ENCODE results near the gene TREM2. TPM values are rescaled to one million over a fixed set of nuclear protein-coding genes. Genes with fewer than 3 reads are reported as not detected.
A peak's percentile ranks its signal among the peaks of the same experiment; 100 is the strongest.

TREM2 gene
- total RNA-seq, 1 donor from 2014 or later: 0.59 TPM

GRCh38 chr6:41186031-41186562 lies 23.2 kb upstream of the TREM2 start:
- DNase-seq: peak; percentile 35
- intact Hi-C loops (cut with micrococcal nuclease): no loop called here
- peak; percentile 25 for ATAC-seq

DNA sequence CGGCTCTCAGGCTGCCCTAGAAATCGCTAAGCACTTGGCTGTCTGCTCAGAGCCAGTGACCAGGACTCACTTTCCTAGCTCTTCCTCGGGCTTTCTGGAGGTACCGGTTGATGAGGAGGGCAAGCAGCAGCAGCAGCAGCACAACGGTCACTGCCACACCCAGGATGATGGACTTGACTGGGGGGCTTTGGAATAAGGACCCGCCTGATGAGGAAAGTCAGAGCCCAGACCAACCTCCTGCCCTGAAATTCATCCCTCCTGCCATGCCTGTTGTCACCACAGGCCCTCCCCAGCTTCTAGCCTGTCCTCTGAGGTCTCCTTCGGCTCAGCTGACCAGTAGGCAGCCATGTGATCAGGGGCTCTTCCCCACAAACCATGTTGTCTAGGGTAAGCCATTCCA lies 21.8 kb upstream of the TREM2 start:
- intact Hi-C loops (cut with micrococcal nuclease): no loop called here
- ATAC-seq (no peak), DNase-seq (no peak)

- peak; percentile 73 for ATAC-seq
- no peak for DNase-seq
- intact Hi-C loops (cut with micrococcal nuclease): no loop called here
Measured at GRCh38 chr6:41182069-41183034, 19.4 kb upstream of the TREM2 start.

DNA sequence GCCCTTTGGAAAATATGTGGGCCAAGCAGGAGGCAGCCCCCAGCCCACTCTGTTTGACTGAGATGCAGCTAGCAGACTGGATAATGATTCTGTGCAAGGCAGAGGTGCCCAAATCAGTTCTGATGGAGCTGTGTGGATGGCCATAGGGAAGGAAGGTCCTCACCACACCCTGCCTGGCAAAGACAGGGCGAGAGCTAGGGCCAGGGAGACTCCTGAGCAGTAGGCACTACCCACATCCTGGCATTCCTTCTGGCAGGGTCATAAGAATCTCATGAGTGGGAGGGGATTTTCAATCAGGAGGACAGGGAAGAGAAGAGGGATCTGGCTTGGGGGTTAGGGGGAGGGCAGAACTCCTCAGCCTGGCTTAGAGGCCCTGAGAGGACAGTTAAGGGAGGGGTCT lies 18.6 kb upstream of the TREM2 start:
- intact Hi-C loops (cut with micrococcal nuclease): no loop called here
- DNase-seq (no peak), ATAC-seq (no peak)

- DNase-seq (no peak), ATAC-seq (no peak)
- intact Hi-C loops (cut with micrococcal nuclease): no loop called here
Measured at GRCh38 chr6:41179163-41179562, 16.2 kb upstream of the TREM2 start.

DNA sequence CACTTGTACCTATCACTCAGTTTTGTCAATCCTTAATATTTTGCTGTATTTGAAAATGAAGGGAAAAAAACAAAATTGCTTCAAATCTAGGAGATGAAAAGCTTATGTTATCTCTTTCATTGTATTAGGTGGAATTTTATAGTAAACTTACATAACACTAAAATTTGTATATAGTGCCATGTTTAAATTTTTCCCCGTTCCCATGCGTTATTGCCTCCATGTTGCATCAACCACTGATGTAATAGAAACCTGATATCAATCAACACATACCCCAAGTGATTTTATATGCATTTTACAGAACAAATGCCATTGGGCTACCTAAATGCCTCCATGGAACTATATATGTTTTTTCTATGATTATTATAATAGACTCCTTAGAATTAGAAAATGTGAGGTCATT lies 14.8 kb upstream of the TREM2 start:
- no peak for ATAC-seq
- DNase-seq: no peak
- intact Hi-C loops (cut with micrococcal nuclease): no loop called here

GRCh38 chr6:41177287-41177686 lies 14.4 kb upstream of the TREM2 start:
- ATAC-seq: no peak
- intact Hi-C loops (cut with micrococcal nuclease): no loop called here
- DNase-seq: no peak

GRCh38 chr6:41176189-41176588 lies 13.3 kb upstream of the TREM2 start:
- DNase-seq (no peak), ATAC-seq (no peak)
- intact Hi-C loops (cut with micrococcal nuclease): no loop called here

GRCh38 chr6:41175084-41175483 lies 12.2 kb upstream of the TREM2 start:
- intact Hi-C loops (cut with micrococcal nuclease): no loop called here
- no peak for DNase-seq
- no peak for ATAC-seq

DNA sequence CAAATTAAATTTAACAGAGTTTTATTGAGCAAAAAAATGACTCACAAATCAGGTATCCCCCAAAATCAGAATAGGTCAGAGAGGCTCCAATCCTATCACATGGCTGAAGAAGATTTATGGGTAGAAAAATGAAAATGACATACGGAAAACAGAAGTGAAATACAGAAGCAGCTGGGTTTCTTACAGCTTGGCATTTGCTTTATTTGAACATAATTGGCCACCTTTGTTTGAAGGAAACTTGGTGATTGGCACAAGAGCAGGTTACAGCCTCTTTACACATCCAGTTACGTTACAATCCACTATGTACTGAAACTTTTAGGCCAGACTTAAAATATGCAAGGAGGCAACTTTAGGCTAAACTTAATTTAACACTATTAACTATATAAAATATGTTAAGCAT lies 11.7 kb upstream of the TREM2 start:
- no peak for ATAC-seq
- DNase-seq: no peak
- intact Hi-C loops (cut with micrococcal nuclease): no loop called here

DNA sequence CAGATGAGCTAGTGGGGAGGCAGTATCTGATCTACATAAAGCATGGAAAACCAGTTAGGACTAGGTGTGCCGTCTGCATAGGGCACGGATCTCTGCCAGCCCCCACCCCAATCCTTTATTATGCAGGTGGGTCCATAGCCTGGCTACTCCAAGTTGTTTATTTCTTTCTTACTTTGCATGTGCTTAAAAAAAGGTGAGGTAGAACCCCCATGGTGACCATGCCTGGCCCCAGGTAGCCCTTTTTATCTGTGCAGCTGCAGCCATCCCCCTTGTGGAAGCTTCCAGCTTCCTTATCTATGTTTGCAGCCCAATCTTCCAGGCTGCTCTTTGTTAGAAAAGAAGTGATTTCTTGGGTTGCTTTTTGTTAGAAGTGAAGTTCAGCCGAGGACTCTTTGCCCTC lies 9.0 kb upstream of the TREM2 start:
- intact Hi-C loops (cut with micrococcal nuclease): no loop called here
- DNase-seq (no peak), ATAC-seq (no peak)

DNA sequence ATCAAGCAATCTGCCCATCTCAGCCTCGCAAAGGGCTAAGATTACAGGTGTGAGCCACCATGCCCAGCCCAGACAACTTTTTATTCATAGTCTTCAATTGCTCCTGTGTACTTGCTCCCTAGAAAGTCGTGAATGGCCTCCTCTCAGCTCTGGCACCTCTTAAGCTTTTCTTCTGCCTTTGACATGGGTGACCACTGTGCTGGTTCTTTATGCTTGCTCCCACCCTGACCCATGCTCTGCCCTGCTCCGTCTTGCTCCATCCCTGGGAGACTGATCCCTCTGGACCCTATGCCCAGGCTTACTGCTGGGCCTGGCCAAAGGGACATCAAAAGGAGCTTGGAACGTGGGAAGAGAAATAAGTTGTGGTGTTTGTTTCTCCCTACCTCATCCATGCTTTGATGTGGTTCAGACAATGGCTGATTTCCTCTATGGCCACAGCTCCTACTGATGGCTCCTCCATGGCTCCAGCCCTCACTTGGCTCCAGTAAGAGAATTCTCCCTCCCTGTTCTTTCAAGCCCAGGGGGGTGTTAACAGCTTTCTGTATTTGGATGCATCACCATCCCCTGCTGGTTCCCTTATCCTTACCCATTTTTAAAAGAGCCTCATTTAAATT lies 7.7 kb upstream of the TREM2 start:
- DNase-seq (no peak), ATAC-seq (no peak)
- intact Hi-C loops (cut with micrococcal nuclease): no loop called here

- intact Hi-C loops (cut with micrococcal nuclease): no loop called here
- DNase-seq: no peak
Measured at GRCh38 chr6:41167173-41167963, 4.5 kb upstream of the TREM2 start.

GRCh38 chr6:41164551-41165120 lies 1.7 kb upstream of the TREM2 start:
- ATAC-seq: no peak
- DNase-seq: no peak
- intact Hi-C loops (cut with micrococcal nuclease): no loop called here

More at GRCh38 chr6:41167173-41167963, 4.5 kb upstream of the TREM2 start:
- ATAC-seq: no peak

- intact Hi-C loops (cut with micrococcal nuclease): no loop called here
- ATAC-seq (no peak), DNase-seq (no peak)
Measured at GRCh38 chr6:41163419-41163717, 452 bp upstream of the TREM2 start.

DNA sequence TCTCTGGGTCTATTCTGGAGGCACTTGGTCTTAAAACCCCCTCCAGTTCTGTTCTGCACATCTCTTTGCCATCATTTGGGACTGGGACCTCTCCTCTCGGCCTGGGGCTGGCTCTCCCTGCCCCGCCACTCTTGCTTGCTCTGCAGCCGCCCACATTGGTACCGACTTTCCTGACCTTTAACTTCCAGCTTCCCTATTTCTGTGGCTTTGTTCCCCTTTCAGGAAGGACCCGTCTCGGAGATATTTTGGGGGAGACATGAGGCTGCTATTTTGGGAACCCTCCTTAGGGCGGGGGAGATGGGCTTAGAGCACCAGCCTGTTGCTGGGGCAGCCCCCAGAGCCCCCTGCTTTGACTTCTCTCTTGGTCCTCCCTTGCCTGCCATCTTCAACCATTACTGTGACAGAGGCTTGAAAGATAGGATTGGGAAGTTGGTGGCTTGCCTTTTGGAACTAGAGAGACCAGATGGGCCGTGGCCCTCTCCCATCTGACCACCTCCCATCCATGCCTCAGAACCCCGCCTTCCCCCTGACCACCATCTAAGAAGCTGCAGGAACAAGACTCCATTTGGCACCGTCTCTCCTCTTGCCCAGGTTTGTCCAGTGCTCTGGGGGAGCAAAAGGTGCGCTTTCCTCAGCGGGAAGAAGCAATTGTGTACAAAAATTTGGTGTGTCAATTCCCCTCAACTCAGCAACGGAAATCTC lies 914 bp downstream of the TREM2 start:
- DNase-seq (no peak), ATAC-seq (no peak)
- intact Hi-C loops (cut with micrococcal nuclease): no loop called here

DNA sequence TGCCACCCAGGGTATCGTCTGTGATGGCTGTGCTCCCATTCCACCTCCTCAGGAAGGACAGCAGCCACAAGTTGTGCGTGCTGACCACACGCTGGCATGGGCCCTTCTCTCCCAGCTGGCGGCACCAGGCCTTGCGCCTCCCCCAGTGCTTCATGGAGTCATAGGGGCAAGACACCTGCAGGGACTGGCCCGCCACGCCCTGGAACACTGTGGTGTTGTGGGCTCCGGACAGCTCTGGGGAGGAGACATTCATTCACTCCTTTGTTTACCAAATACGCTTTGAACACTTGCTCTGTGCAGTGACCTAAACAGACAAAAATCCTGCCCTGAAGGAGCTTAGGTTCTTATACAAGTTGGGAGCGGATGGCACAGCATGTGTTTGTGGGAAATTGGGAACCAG lies 1.5 kb downstream of the TREM2 start:
- no peak for ATAC-seq
- intact Hi-C loops (cut with micrococcal nuclease): no loop called here
- no peak for DNase-seq

DNA sequence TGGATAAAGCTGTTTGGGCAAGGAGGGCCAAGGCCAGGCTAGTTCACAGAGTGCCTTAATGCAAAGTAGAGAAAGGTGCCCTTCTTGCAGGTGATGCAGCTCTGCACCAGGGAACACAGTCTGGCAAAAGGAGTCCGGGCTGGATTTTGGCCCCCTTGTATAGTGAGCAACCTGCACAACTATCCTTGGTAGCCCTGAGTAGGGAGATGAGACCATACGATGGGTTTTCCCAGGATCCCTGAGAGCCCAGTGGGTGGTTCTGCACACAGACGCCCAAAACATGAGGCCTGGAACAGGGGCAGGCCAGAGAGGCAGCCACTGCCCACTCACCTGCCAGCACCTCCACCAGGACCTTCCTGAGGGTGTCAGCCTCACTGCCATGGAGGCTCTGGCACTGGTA lies 2.0 kb downstream of the TREM2 start:
- intact Hi-C loops (cut with micrococcal nuclease): no loop called here
- DNase-seq: no peak
- no peak for ATAC-seq

Measured in left ventricle myocardium superior (tissue), 1 donor.